GM23338 (cell line): ENCODE measurements around the gene RMI2.

Experiments used
- CTCF ChIP-seq, 2 experiments: fragments of 200-600 bp in 1 of 2; sonication (generic) in 1 of 2; conservative IDR thresholded peaks; 2 replicates each; pipeline versions ENCODE4 v1.5.1 to v1.6.1; 2016 to 2017; ENCODE audit warnings: antibody characterized with exemption in 2 of 2, low read depth in 2 of 2, mild to moderate bottlenecking in 2 of 2, moderate library complexity in 1 of 2
- EZH2 ChIP-seq: fragments of 200-600 bp; sonication (generic); IDR thresholded peaks from one replicate; pipeline ENCODE4 v1.8.0; 2017; ENCODE audit warnings: antibody characterized with exemption, mild to moderate bottlenecking, low read depth; ENCODE audit not compliant: unreplicated experiment
- POLR2AphosphoS5 ChIP-seq: IDR thresholded peaks from 2 replicates; pipeline ENCODE4 v1.6.1; 2016; ENCODE audit warnings: antibody characterized with exemption, low read depth
- REST ChIP-seq: IDR thresholded peaks from one replicate; pipeline ENCODE4 v1.6.1; 2018; ENCODE audit warnings: antibody characterized with exemption; ENCODE audit not compliant: unreplicated experiment
- ZNF331 ChIP-seq: fragments of 250-450 bp; sonication (Bioruptor Pico); IDR thresholded peaks from 2 replicates; pipeline ENCODE4 v1.5.0; 2020; ENCODE audit warnings: low read depth, mild to moderate bottlenecking, moderate library complexity

GRCh38 chr16:11398136-11398535 lies 52.9 kb downstream of the RMI2 start:
- TF ChIP-seq CTCF (conservative IDR thresholded peaks at IDR 0.05; ENCODE audit: low read depth in 2 of 2) = no peak
- no peak for TF ChIP-seq EZH2
- no peak for TF ChIP-seq ZNF331 (CRISPR knock-in tag)
- no peak for TF ChIP-seq REST
- no peak for TF ChIP-seq POLR2AphosphoS5
